K562 (cell line): Measurements from ENCODE around the gene A1BG. TPM values are rescaled to one million over a fixed set of nuclear protein-coding genes. Genes with fewer than 3 reads are reported as not detected.

ENCODE experiments used
- AFF1 ChIP-seq, 2 experiments: fragments of 450-650 bp; IDR thresholded peaks; 2 replicates each; pipeline ENCODE4 v1.6.1; 2018; ENCODE audit warnings: mild to moderate bottlenecking in 2 of 2, low read depth in 1 of 2; ENCODE audit not compliant: partially characterized antibody in 2 of 2
- CBFA2T2 ChIP-seq: fragments of 450-650 bp; conservative IDR thresholded peaks from 2 replicates; pipeline ENCODE4 v1.6.1; 2017; ENCODE audit warnings: mild to moderate bottlenecking
- CHCHD3 ChIP-seq: fragments of 250-450 bp; sonication (Bioruptor Pico); IDR thresholded peaks from 2 replicates; pipeline ENCODE4 v2.1.2; 2022; ENCODE audit warnings: mild to moderate bottlenecking
- FOXA3 ChIP-seq, 2 experiments: fragments of 450-650 bp in 1 of 2; sonication (generic) in 1 of 2; formaldehyde crosslinking; IDR thresholded peaks in 1 of 2; conservative IDR thresholded peaks in 1 of 2; 2 replicates each; pipeline versions ENCODE4 v1.4.0 to v1.8.0; 2020 to 2022; ENCODE audit warnings: mild to moderate bottlenecking in 2 of 2, missing genetic modification reagents in 1 of 2
- FOXP4 ChIP-seq: sonication (generic); formaldehyde crosslinking; IDR thresholded peaks from 2 replicates; pipeline ENCODE4 v1.8.0; 2022; ENCODE audit warnings: mild to moderate bottlenecking, missing genetic modification reagents, borderline replicate concordance
- KDM4B ChIP-seq, 2 experiments: fragments of 450-650 bp in 1 of 2; sonication (generic) in 1 of 2; IDR thresholded peaks; 2 replicates each; pipeline ENCODE4 v1.6.1; 2016 to 2017; ENCODE audit warnings: borderline replicate concordance in 2 of 2, antibody characterized with exemption in 1 of 2, low read depth in 1 of 2, mild to moderate bottlenecking in 1 of 2
- PRDM10 ChIP-seq: fragments of 450-650 bp; IDR thresholded peaks from 2 replicates; pipeline ENCODE4 v1.6.1; 2018; ENCODE audit not compliant: partially characterized antibody
- RBM34 ChIP-seq: fragments of 200-400 bp; formaldehyde crosslinking; IDR thresholded peaks from 2 replicates; pipeline ENCODE4 v1.6.1; 2018; ENCODE audit warnings: low read length, borderline replicate concordance; ENCODE audit not compliant: insufficient read depth
- TAF15 ChIP-seq: fragments of 200-400 bp; formaldehyde crosslinking; IDR thresholded peaks from 2 replicates; pipeline ENCODE4 v1.6.1; 2017; ENCODE audit warnings: mild to moderate bottlenecking, low read depth, low read length, moderate library complexity
- ZNF354B ChIP-seq: fragments of 250-450 bp; sonication (Bioruptor Pico); IDR thresholded peaks from 2 replicates; pipeline ENCODE4 v1.4.0; 2020
- ZNF785 ChIP-seq: fragments of 250-450 bp; sonication (Bioruptor Pico); IDR thresholded peaks from 2 replicates; pipeline ENCODE4 v1.4.0; 2020; ENCODE audit warnings: mild to moderate bottlenecking
- polyA plus RNA-seq, 8 experiments: library from polyadenylated mRNA; depleted of rRNA in 4 of 8; stranded (reverse) in 5 of 8; unstranded in 3 of 8; fragments of >200 nt; fragmentation: Nextera tagmentation in 2 of 8; fragmentation: Illumina TruSeq in 1 of 8; extraction: Ambion mirVana in 2 of 8; extraction: Trizol in 1 of 8; gene quantifications; 2 replicates each; pipeline versions ENCODE4 v1.2.1 to v1.2.3, GENCODE V29; 2011 to 2014; ENCODE audit warnings: inconsistent platforms in 1 of 8, missing spikeins in 1 of 8
- total RNA-seq, 7 experiments: library from RNA; depleted of rRNA in 6 of 7; stranded (reverse); fragments of >200 nt in 6 of 7; fragmentation: Illumina TruSeq in 2 of 7; extraction: Trizol in 2 of 7; gene quantifications; 2 replicates each; pipeline versions ENCODE4 v1.2.1 to v1.2.3, GENCODE V29; 2011 to 2021; ENCODE audit warnings: low replicate concordance in 1 of 7
- TF ChIP-seq, protein P1 (sequence below): fragments of 450-650 bp; formaldehyde crosslinking; IDR thresholded peaks from 2 replicates; pipeline ENCODE4 v1.4.0; 2022; ENCODE audit warnings: mild to moderate bottlenecking, moderate library complexity
- TF ChIP-seq, protein P2 (sequence below), 2 experiments: fragments of 450-650 bp in 1 of 2; IDR thresholded peaks; 2 replicates each; pipeline ENCODE4 v1.6.1; 2011 to 2017; ENCODE audit warnings: low read depth in 2 of 2, antibody characterized with exemption in 1 of 2, borderline replicate concordance in 1 of 2, low read length in 1 of 2, mild to moderate bottlenecking in 1 of 2, mixed read lengths in 1 of 2; ENCODE audit not compliant: control insufficient read depth in 1 of 2

A1BG gene
- total and polyA plus RNA-seq, 9 of the 15 experiments (the other 6 are each of a cell fraction or from before 2014, with no cell fraction given) = 0.10 to 19.8 (median 2.6) TPM

DNA sequence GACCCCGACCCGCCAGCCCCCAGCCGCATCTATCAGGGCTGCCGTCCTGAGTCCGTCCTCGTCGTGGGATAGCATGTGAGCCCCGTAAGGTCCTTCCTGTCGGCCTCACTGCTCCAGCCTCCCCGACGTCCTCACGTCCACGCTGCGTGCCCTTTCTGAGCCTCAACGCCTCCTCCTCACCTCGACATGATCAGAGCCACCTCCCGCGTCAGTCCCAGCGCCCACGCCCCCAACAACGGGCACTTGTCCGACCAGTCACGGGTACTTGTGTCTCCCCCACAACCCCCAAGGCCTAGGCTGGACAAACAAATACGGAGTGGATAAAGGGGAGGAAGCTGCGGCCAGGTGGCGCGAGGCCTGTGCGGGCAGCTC, 8.6 kb upstream of the A1BG start (continued):
- no peak for TF ChIP-seq RBM34
- TF ChIP-seq FOXA3 (CRISPR knock-in tag; conservative IDR thresholded peaks at IDR 0.05 in 1 of 2, IDR thresholded peaks at IDR 0.05 in 1 of 2) = no peak
- TF ChIP-seq KDM4B (IDR thresholded peaks at IDR 0.05; ENCODE audit: borderline replicate concordance in 2 of 2, low read depth in 1 of 2) = no peak
- TF ChIP-seq PRDM10 = no peak
- no peak for TF ChIP-seq ZNF785 (CRISPR knock-in tag)
- no peak for TF ChIP-seq TAF15
- TF ChIP-seq, protein P1, sequence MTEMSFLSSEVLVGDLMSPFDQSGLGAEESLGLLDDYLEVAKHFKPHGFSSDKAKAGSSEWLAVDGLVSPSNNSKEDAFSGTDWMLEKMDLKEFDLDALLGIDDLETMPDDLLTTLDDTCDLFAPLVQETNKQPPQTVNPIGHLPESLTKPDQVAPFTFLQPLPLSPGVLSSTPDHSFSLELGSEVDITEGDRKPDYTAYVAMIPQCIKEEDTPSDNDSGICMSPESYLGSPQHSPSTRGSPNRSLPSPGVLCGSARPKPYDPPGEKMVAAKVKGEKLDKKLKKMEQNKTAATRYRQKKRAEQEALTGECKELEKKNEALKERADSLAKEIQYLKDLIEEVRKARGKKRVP = no peak
- no peak for TF ChIP-seq FOXP4
- no peak; the same call in 1 of the 2 replicates for TF ChIP-seq CBFA2T2
- no peak for TF ChIP-seq CHCHD3
- no peak for TF ChIP-seq ZNF354B (CRISPR knock-in tag)
- no peak for TF ChIP-seq AFF1 (IDR thresholded peaks at IDR 0.05; ENCODE audit: low read depth in 1 of 2, partially characterized antibody in 2 of 2)
- TF ChIP-seq, protein P2, sequence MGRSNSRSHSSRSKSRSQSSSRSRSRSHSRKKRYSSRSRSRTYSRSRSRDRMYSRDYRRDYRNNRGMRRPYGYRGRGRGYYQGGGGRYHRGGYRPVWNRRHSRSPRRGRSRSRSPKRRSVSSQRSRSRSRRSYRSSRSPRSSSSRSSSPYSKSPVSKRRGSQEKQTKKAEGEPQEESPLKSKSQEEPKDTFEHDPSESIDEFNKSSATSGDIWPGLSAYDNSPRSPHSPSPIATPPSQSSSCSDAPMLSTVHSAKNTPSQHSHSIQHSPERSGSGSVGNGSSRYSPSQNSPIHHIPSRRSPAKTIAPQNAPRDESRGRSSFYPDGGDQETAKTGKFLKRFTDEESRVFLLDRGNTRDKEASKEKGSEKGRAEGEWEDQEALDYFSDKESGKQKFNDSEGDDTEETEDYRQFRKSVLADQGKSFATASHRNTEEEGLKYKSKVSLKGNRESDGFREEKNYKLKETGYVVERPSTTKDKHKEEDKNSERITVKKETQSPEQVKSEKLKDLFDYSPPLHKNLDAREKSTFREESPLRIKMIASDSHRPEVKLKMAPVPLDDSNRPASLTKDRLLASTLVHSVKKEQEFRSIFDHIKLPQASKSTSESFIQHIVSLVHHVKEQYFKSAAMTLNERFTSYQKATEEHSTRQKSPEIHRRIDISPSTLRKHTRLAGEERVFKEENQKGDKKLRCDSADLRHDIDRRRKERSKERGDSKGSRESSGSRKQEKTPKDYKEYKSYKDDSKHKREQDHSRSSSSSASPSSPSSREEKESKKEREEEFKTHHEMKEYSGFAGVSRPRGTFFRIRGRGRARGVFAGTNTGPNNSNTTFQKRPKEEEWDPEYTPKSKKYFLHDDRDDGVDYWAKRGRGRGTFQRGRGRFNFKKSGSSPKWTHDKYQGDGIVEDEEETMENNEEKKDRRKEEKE (IDR thresholded peaks at IDR 0.05; ENCODE audit: borderline replicate concordance in 1 of 2, control insufficient read depth in 1 of 2, low read depth in 2 of 2, low read length in 1 of 2) = no peak
